ENCODE data around the gene KIRREL3. TPM values are rescaled to one million over a fixed set of nuclear protein-coding genes. Genes with fewer than 3 reads are reported as not detected.

KIRREL3 gene
- total RNA-seq, 2 experiments from 2014 or later, result not detected

GRCh38 chr11:126702987-126703386 lies 297.6 kb downstream of the KIRREL3 start:
- no peaks in the 10 kb centered on the region for H3K36me3 ChIP-seq (ENCODE audit: insufficient read depth, low read length)
- intact Hi-C loops (cut with DNase I, micrococcal nuclease), result no loop called here
- H3K9me3 Mint-ChIP-seq, result no peaks in the 10 kb centered on the region
- no peak for TF ChIP-seq CTCF (IDR thresholded peaks at IDR 0.05)
- no peaks in the 10 kb centered on the region for H3K4me1 ChIP-seq (ENCODE audit: insufficient read depth, low read length)
- ATAC-seq (ENCODE audit: poor library complexity) (no peak), DNase-seq (no peak)
- peaks cover 0 to 3% of the 10 kb centered on the region in 2 experiments for H3K27me3 ChIP-seq (ENCODE audit: control insufficient read depth in 1 of 2, insufficient read depth in 2 of 2, low read length in 2 of 2)
- H3K4me3 Mint-ChIP-seq, result no peak overlapping the region
- H3K27ac ChIP-seq (ENCODE audit: low read depth in 1 of 2, low read length in 2 of 2), result no peak overlapping the region
- H3K27ac Mint-ChIP-seq, result no peak overlapping the region
- no peaks in the 10 kb centered on the region for H3K4me1 Mint-ChIP-seq (ENCODE audit: low read depth)
- CTCF ChIA-PET, result no interaction called here
- peaks cover 4% of the 10 kb centered on the region for H3K27me3 Mint-ChIP-seq
- H3K4me3 ChIP-seq (ENCODE audit: low read length), result no peak overlapping the region
- H3K9me3 ChIP-seq (ENCODE audit: control insufficient read depth in 1 of 2, insufficient read depth in 1 of 2, low read length in 2 of 2), result no peaks in the 10 kb centered on the region
- POLR2A ChIA-PET, result no interaction called here
- no peaks in the 10 kb centered on the region for H3K36me3 Mint-ChIP-seq (ENCODE audit: low read depth)

- no peak overlapping the region for H3K27ac ChIP-seq (ENCODE audit: low read depth in 1 of 2, low read length in 2 of 2)
- no peak for DNase-seq
- no peaks in the 10 kb centered on the region for H3K36me3 Mint-ChIP-seq (ENCODE audit: low read depth)
- H3K4me1 ChIP-seq (ENCODE audit: insufficient read depth, low read length), result no peaks in the 10 kb centered on the region
- H3K27me3 Mint-ChIP-seq, result peaks cover 4% of the 10 kb centered on the region
- intact Hi-C loops (cut with DNase I, micrococcal nuclease), result no loop called here
- peaks cover 0 to 3% of the 10 kb centered on the region in 2 experiments for H3K27me3 ChIP-seq (ENCODE audit: control insufficient read depth in 1 of 2, insufficient read depth in 2 of 2, low read length in 2 of 2)
- no peak for TF ChIP-seq CTCF (IDR thresholded peaks at IDR 0.05)
- H3K9me3 Mint-ChIP-seq, result no peaks in the 10 kb centered on the region
- ATAC-seq (ENCODE audit: poor library complexity), result no peak
- H3K27ac Mint-ChIP-seq, result no peak overlapping the region
- no peak overlapping the region for H3K4me3 Mint-ChIP-seq
- CTCF ChIA-PET, result interaction anchor here (0.5 kb wide), 1 partner anchor 1188 kb away, joined by 4 read pairs; no protein-coding TSS in a partner anchor
- H3K4me1 Mint-ChIP-seq (ENCODE audit: low read depth), result no peaks in the 10 kb centered on the region
- no peaks in the 10 kb centered on the region for H3K36me3 ChIP-seq (ENCODE audit: insufficient read depth, low read length)
- no peak overlapping the region for H3K4me3 ChIP-seq (ENCODE audit: low read length)
- POLR2A ChIA-PET, result no interaction called here
- no peaks in the 10 kb centered on the region for H3K9me3 ChIP-seq (ENCODE audit: control insufficient read depth in 1 of 2, insufficient read depth in 1 of 2, low read length in 2 of 2)
Observed at GRCh38 chr11:126702165-126702720, 298.3 kb downstream of the KIRREL3 start.

- H3K27ac Mint-ChIP-seq, result no peak overlapping the region
- no peak for TF ChIP-seq CTCF (IDR thresholded peaks at IDR 0.05)
Observed at GRCh38 chr11:126701520-126701897, 299.1 kb downstream of the KIRREL3 start.

More at GRCh38 chr11:126701520-126701897, 299.1 kb downstream of the KIRREL3 start:
- no peaks in the 10 kb centered on the region for H3K36me3 Mint-ChIP-seq (ENCODE audit: low read depth)
- Histone ChIP-seq H3K36me3 (ENCODE audit: insufficient read depth, low read length) (no peaks in the 10 kb centered on the region), H3K4me1 (ENCODE audit: insufficient read depth, low read length) (no peaks in the 10 kb centered on the region), H3K27me3 (ENCODE audit: control insufficient read depth in 1 of 2, insufficient read depth in 2 of 2, low read length in 2 of 2) (peaks cover 0 to 3% of the 10 kb centered on the region in 2 experiments), H3K27ac (ENCODE audit: low read depth in 1 of 2, low read length in 2 of 2) (no peak overlapping the region), H3K4me3 (ENCODE audit: low read length) (no peak overlapping the region), H3K9me3 (ENCODE audit: control insufficient read depth in 1 of 2, insufficient read depth in 1 of 2, low read length in 2 of 2) (peaks cover 0 to 5% of the 10 kb centered on the region in 2 experiments)
- H3K9me3 Mint-ChIP-seq, result no peaks in the 10 kb centered on the region
- H3K4me1 Mint-ChIP-seq (ENCODE audit: low read depth), result no peaks in the 10 kb centered on the region
- peaks cover 4% of the 10 kb centered on the region for H3K27me3 Mint-ChIP-seq
- CTCF ChIA-PET, result no interaction called here
- H3K4me3 Mint-ChIP-seq, result no peak overlapping the region
- DNase-seq (no peak), ATAC-seq (ENCODE audit: poor library complexity) (no peak)
- intact Hi-C loops (cut with DNase I, micrococcal nuclease), result no loop called here
- POLR2A ChIA-PET, result no interaction called here

All from CD4-positive, alpha-beta T cell (primary cell).